ENCODE data around the gene FHOD3.

Gene FHOD3

DNA sequence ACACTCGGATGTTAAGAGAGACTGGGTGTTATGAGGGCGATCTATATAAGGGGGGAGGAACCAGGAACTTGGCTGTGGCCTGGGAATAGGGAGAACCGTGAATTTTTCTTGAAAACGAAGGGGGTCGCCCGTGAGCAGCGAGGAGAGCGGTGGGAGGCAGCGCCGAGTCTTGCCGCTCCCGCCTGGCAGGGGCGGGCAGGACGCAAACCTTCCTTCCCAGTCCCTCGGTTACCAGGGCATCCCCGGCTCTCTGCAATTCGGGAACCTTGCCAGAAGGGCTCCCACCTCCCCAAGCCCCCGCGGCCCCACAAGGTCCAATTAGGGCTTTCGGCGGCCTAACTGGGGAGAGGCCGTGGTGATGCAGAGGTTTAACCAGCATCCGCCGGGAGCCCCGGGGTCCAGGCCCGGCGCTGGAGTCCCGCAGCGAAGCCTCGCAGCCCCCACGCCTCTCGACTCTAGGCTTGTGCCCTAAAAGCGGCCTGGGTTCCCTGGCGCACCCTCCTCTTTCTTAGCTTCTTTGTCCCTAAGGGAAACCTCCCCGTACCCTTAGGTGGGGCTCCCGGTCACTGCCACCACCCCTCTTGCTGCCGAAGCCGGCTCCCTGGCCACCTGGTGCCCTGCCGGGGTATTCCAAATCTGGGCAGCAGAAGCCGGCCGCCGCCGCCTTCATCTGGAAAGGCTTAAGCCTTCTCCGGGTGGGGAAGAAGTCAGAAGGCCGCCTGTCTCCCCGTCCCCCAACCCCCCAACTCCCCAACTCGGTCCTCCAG, 680 bp upstream of the FHOD3 start:
- DNase-seq (ENCODE audit: low spot score) = no peak

GRCh38 chr18:36298126-36298741, 721 bp downstream of the FHOD3 start:
- DNase-seq (ENCODE audit: low spot score) = no peak

- DNase-seq (ENCODE audit: low spot score) = no peak
Observed at GRCh38 chr18:36299015-36299414, 1.5 kb downstream of the FHOD3 start.

DNA sequence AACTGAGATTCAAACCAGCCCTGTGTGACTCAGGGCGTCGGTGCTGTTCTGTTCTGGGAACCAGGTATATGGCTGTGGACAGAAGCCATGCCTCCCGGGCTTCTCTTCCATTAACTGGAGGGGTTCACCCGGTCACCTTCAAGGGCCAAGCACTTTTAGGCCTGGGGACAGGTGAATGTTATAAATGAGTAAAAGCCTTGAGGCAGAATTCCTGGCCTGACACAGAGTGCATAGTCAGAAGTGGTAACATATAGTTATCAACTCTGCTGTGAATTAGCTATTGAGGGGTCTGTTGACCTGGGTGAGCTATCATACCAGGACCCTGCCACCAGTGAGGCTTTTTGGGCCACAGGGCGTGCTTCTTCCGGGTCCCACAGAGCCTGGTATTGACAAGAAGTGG, 2.7 kb downstream of the FHOD3 start:
- DNase-seq (ENCODE audit: low spot score) = no peak

GRCh38 chr18:36301884-36302283, 4.4 kb downstream of the FHOD3 start:
- DNase-seq (ENCODE audit: low spot score) = no peak

DNA sequence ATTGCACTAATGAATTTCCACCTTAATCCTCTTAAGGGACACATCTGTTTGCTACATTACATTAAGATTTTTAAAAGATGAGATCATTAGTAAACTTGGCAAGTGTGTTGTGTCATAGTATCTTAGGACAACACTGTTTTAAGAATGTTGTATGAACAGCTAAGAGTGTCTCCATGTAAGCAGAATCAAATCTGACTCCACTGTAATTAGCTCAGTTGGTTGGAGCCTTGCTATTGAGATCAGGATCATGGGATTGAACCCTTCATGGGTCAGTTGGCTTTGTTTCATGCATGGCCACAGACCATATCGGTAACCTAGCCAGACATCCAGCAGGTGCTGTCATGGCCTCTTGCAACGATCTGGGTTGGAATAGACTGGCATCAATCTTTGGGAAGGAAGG, 5.2 kb downstream of the FHOD3 start:
- no peak for DNase-seq (ENCODE audit: low spot score)

DNA sequence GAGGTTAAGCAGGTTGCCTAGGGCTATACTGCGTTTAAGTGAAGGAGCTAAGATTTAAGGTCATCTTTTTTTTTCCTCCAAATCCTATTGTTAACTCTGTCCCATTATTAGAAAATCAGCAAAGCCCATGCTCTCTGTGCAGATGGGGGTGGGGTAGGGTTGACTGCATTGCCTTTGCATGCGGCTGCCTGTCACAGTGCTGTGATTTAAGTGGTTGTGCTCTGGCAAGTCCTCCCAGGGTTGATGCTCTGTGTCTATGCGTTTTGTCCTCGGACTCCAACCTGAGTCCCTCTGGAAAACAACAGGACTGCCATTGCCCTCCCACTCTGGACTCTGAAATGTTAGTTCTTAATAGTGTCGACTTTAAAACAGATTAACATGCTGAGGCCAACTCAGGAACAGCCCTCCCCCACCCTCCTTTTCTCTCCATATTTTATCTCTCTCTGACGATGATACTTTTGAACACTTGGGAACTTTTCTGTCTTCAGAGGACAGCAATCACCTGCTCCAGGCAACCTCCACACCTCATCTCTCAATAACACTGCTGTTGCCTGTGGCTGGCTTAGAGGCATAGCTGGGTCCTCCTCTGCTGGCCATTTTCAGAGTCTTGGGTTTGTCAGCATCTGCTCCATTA, 5.8 kb downstream of the FHOD3 start:
- no peak for DNase-seq (ENCODE audit: low spot score)

DNA sequence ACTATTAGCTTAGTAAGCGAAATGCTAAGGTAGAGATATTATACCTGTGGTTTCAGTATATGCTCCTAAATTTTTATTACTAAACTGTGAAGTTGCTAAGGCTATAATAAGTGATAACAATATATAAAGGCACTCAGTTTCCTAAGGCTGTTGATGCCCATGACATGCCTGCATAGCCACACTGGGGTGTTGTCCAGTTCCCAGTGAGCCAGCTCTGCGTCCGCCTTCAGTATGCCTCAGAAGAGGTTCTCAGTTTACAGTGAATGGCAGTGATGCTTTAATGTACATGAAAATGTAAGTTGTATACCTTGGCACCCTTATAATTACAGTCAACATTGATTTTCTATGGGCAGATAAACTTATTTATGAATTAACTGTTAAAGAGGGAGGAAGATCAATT, 7.2 kb downstream of the FHOD3 start:
- no peak for DNase-seq (ENCODE audit: low spot score)

GRCh38 chr18:36305375-36305774, 7.9 kb downstream of the FHOD3 start:
- no peak for DNase-seq (ENCODE audit: low spot score)

GRCh38 chr18:36307513-36307912, 10.0 kb downstream of the FHOD3 start:
- no peak for DNase-seq (ENCODE audit: low spot score)

- no peak for DNase-seq (ENCODE audit: low spot score)
Observed at GRCh38 chr18:36308711-36309435, 11.4 kb downstream of the FHOD3 start.

GRCh38 chr18:36309436-36310391, 12.2 kb downstream of the FHOD3 start:
- no peak for DNase-seq (ENCODE audit: low spot score)

DNA sequence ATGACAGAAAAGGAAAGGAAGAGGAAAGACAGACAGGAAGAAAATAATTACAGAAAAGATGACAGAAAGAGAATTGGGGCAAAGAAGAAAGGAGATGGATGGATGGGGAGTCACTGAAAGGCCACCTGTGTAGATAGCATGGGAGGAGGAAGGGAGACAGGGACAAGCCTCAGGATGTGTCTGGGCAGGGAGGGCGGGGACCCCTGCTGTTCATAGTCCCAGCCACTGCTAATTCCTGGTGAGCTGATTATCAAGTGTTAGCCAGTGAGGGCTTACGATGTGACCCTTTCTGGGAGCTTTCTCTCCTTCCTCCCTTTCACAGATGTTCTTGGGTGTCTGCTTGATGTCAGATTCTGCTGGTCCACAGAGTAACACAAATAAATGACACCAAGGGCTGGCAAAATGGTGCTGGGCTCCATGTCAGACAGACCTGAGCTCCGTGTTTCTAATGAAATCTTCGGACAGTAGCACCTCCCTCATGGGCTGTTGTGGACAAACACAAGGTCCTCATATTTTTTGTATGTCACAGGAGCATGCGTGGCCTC, 13.6 kb downstream of the FHOD3 start:
- DNase-seq (ENCODE audit: low spot score) = no peak

- DNase-seq (ENCODE audit: low spot score) = no peak
Observed at GRCh38 chr18:36312806-36313395, 15.4 kb downstream of the FHOD3 start.

- no peak for DNase-seq (ENCODE audit: low spot score)
Observed at GRCh38 chr18:36314098-36314497, 16.6 kb downstream of the FHOD3 start.

- no peak for DNase-seq (ENCODE audit: low spot score)
Observed at GRCh38 chr18:36314754-36315153, 17.2 kb downstream of the FHOD3 start.

GRCh38 chr18:36315736-36316135, 18.2 kb downstream of the FHOD3 start:
- DNase-seq (ENCODE audit: low spot score) = no peak

- no peak for DNase-seq (ENCODE audit: low spot score)
Observed at GRCh38 chr18:36316246-36316645, 18.7 kb downstream of the FHOD3 start.

GRCh38 chr18:36321658-36322407, 24.3 kb downstream of the FHOD3 start:
- DNase-seq (ENCODE audit: low spot score) = no peak

DNA sequence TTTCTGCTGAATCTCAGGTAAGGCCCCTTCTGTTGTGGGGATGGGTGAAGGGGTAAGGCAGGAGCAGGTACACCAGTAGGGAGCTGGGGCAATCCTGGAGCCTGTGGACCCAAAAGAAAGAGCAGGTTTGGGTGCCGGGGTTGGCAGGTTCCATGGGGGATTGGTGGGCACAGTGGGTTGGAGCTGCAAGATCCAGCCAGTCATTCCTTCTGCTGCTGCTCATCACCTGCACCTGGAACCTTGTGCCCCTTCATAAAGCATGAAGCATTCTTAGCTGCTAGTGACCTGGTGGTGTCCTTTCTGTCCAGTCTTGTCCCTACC, 24.9 kb downstream of the FHOD3 start:
- DNase-seq (ENCODE audit: low spot score) = no peak
